NCI-H510A treated with DMSO at 0.1 percent for 48 hours (cell line): ENCODE data around the gene KRT1.

Experiments
- DNase-seq: peaks from one replicate; lab custom pipeline; 2025; lab: John Stamatoyannopoulos, UW

Gene KRT1

GRCh38 chr12:52698651-52699340 is 18.6 kb upstream of the KRT1 start:
- no peak for DNase-seq

GRCh38 chr12:52697058-52697582 is 16.9 kb upstream of the KRT1 start:
- DNase-seq: no peak

- DNase-seq: no peak
Observed at GRCh38 chr12:52696588-52696987, 16.4 kb upstream of the KRT1 start.

- DNase-seq: no peak
Observed at GRCh38 chr12:52695039-52695438, 14.8 kb upstream of the KRT1 start.

GRCh38 chr12:52694151-52694550 is 13.9 kb upstream of the KRT1 start:
- no peak for DNase-seq

- no peak for DNase-seq
Observed at GRCh38 chr12:52693261-52693660, 13.1 kb upstream of the KRT1 start.

- DNase-seq: no peak
Observed at GRCh38 chr12:52692254-52692653, 12.0 kb upstream of the KRT1 start.

- no peak for DNase-seq
Observed at GRCh38 chr12:52691841-52692150, 11.6 kb upstream of the KRT1 start.

GRCh38 chr12:52691076-52691840 is 11.1 kb upstream of the KRT1 start:
- peak; percentile 55 for DNase-seq

- no peak for DNase-seq
Observed at GRCh38 chr12:52690351-52691075, 10.3 kb upstream of the KRT1 start.

GRCh38 chr12:52689936-52690335 is 9.7 kb upstream of the KRT1 start:
- DNase-seq: no peak

- DNase-seq: no peak
Observed at GRCh38 chr12:52689239-52689638, 9.0 kb upstream of the KRT1 start.

GRCh38 chr12:52688481-52688880 is 8.3 kb upstream of the KRT1 start:
- no peak for DNase-seq

GRCh38 chr12:52687497-52688385 is 7.5 kb upstream of the KRT1 start:
- DNase-seq: peak; percentile 49

GRCh38 chr12:52686756-52687487 is 6.7 kb upstream of the KRT1 start:
- DNase-seq: peak; percentile 13

GRCh38 chr12:52686063-52686462 is 5.9 kb upstream of the KRT1 start:
- DNase-seq: no peak

- no peak for DNase-seq
Observed at GRCh38 chr12:52685406-52685890, 5.2 kb upstream of the KRT1 start.

- no peak for DNase-seq
Observed at GRCh38 chr12:52684431-52684830, 4.2 kb upstream of the KRT1 start.

GRCh38 chr12:52683575-52684300 is 3.5 kb upstream of the KRT1 start:
- DNase-seq: no peak

GRCh38 chr12:52682938-52683574 is 2.8 kb upstream of the KRT1 start:
- no peak for DNase-seq
